Natural killer cell (primary cell): ENCODE data around the gene KRT82. TPM values are rescaled to one million over a fixed set of nuclear protein-coding genes. Genes with fewer than 3 reads are reported as not detected.

Experiments used
- ATAC-seq, 3 donors: fragments of 150-1000 bp in 2 of 3; fragments of 200-7000 bp in 1 of 3; cut with Tn5 transposase; 1 replicate in 1 of 3; 2 replicates in 2 of 3; pipeline ENCODE4 v1.10.0; 2021; ENCODE audit warnings: mild to moderate bottlenecking in 2 of 3, moderate library complexity in 2 of 3
- DNase-seq, 2 donors: peaks; one replicate each; pipeline versions ENCODE4 v3.0.0 to v3.0.0-alpha.2; 2013 to 2021; ENCODE audit warnings: mixed read lengths in 1 of 2
- H3K27ac ChIP-seq: one replicate; pipeline ENCODE4 v1.5.1; 2013; ENCODE audit warnings: mild to moderate bottlenecking, low read length
- H3K27me3 ChIP-seq: one replicate; pipeline ENCODE4 v1.6.1; 2013; ENCODE audit warnings: low read length; ENCODE audit not compliant: control insufficient read depth, insufficient read depth
- H3K36me3 ChIP-seq: one replicate; pipeline ENCODE4 v1.6.1; 2013; ENCODE audit warnings: low read length; ENCODE audit not compliant: control insufficient read depth, insufficient read depth
- H3K4me1 ChIP-seq: one replicate; pipeline ENCODE4 v1.6.1; 2013; ENCODE audit warnings: low read length; ENCODE audit not compliant: control insufficient read depth, insufficient read depth
- H3K4me3 ChIP-seq: one replicate; pipeline ENCODE4 v1.5.1; 2013; ENCODE audit warnings: low read length
- H3K9me3 ChIP-seq: one replicate; pipeline ENCODE4 v1.6.1; 2013; ENCODE audit warnings: low read length; ENCODE audit not compliant: control insufficient read depth, insufficient read depth
- H3K27ac Mint-ChIP-seq, 2 donors: one replicate each; pipeline ENCODE4 v1.8.0; 2022; ENCODE audit warnings: mild to moderate bottlenecking in 2 of 2, mixed read lengths in 2 of 2, moderate library complexity in 1 of 2
- H3K27me3 Mint-ChIP-seq, 2 donors: one replicate each; pipeline ENCODE4 v1.8.0; 2022; ENCODE audit warnings: low read depth in 2 of 2, mixed read lengths in 2 of 2
- H3K36me3 Mint-ChIP-seq: one replicate; pipeline ENCODE4 v1.8.0; 2022; ENCODE audit warnings: mixed read lengths
- H3K4me1 Mint-ChIP-seq, 2 donors: one replicate each; pipeline ENCODE4 v1.8.0; 2022; ENCODE audit warnings: mixed read lengths in 2 of 2
- H3K4me3 Mint-ChIP-seq: one replicate; pipeline ENCODE4 v1.8.0; 2022; ENCODE audit warnings: mild to moderate bottlenecking, moderate library complexity, mixed read lengths
- H3K9me3 Mint-ChIP-seq, 2 donors: one replicate each; pipeline ENCODE4 v1.8.0; 2022; ENCODE audit warnings: mixed read lengths in 2 of 2
- CTCF ChIP-seq: fragments of 200-600 bp; IDR thresholded peaks from one replicate; pipeline ENCODE4 v1.8.0; 2022; ENCODE audit warnings: antibody characterized with exemption
- WGBS: methylation state at CpG from one replicate; pipeline ENCODE4 v1.1.7; 2013; ENCODE audit warnings: missing lambda C conversion rate; ENCODE audit not compliant: insufficient coverage; 5-methylcytosine and 5-hydroxymethylcytosine counted together
- intact Hi-C: fragments of 100-400 bp; cut with micrococcal nuclease; formaldehyde crosslinking; loops from one replicate; pipeline ENCODE4 v1.14.2; 2022
- total RNA-seq, 4 donors: library from RNA; stranded (reverse); fragments of 120-200 nt in 1 of 4; gene quantifications; one replicate each; pipeline versions ENCODE4 v1.2.3 to v1.2.4, GENCODE V29; 2013 to 2022

The KRT82 gene
- total RNA-seq, 3 donors from 2014 or later (not counting 1 experiment from before 2014, with no cell fraction given) = not detected

DNA sequence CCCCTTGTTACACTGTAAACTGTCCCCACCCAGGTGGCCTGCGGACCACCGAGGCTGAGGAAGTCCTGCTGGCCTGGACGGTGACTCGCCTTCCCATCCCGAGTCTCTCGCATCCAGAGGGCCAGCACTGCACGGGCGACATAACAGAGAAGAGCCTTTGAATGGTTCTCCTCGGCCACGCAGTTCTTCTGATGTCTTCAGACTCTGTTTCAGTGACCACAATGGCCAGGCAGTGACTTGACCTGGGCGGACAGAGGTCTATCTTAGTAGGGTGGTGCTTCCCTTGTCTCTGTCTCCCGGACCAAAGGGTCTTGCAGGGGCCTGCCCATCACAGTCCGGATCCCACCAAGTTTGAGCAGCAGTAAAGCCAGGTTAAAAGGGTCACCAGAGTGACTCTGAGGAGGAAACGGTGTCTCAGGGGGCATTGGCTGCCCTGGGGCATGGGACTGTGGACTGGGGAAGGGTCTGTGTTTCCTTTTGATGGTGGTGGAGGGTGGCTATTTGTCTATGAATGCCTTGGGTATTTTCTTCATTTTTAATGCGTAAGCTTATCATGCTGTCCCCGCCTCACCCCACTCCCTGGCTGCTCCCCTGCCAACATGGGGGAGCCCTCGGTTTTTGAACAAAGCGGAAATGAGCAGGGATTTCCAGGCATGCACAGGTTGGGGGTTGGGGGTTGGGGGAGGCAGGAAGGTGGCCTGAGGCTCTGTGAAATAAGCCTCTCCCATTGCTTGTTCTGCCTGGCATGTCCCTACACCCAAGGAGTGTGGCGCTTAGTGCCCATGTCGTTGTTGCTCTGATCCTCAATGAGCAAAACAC is 49.2 kb downstream of the KRT82 start:
- ATAC-seq (no peak), DNase-seq (peak in 1 of 2 donors; percentile 14)
- Mint-ChIP-seq H3K4me3 (no peak overlapping the region), H3K36me3 (no peaks in the 10 kb centered on the region), H3K4me1 (peaks cover 53 to 56% of the 10 kb centered on the region in 2 donors), H3K27ac (no peak overlapping the region), H3K9me3 (no peaks in the 10 kb centered on the region), H3K27me3 (peaks cover 52 to 53% of the 10 kb centered on the region in 2 donors)
- Histone ChIP-seq H3K36me3 (no peaks in the 10 kb centered on the region), H3K27ac (no peak overlapping the region), H3K4me3 (no peak overlapping the region), H3K4me1 (peaks cover 47% of the 10 kb centered on the region), H3K9me3 (no peaks in the 10 kb centered on the region), H3K27me3 (peaks cover 53% of the 10 kb centered on the region)
- no peak for TF ChIP-seq CTCF
- intact Hi-C loops = loop anchor here (10.0 kb wide), 1 partner anchor 52 kb away; no protein-coding TSS in a partner anchor
- WGBS = 91% methylated on average over 20 of the region's 20 CpGs

- Mint-ChIP-seq H3K27ac (no peak overlapping the region), H3K4me3 (no peak overlapping the region), H3K9me3 (no peaks in the 10 kb centered on the region), H3K36me3 (no peaks in the 10 kb centered on the region), H3K27me3 (peaks cover 52 to 53% of the 10 kb centered on the region in 2 donors), H3K4me1 (peaks cover 51 to 53% of the 10 kb centered on the region in 2 donors)
- intact Hi-C loops = loop anchor here (10.0 kb wide), 1 partner anchor 51 kb away; no protein-coding TSS in a partner anchor
- Histone ChIP-seq H3K27ac (no peak overlapping the region), H3K4me1 (peaks cover 47% of the 10 kb centered on the region), H3K27me3 (peaks cover 53% of the 10 kb centered on the region), H3K4me3 (no peak overlapping the region), H3K36me3 (no peaks in the 10 kb centered on the region), H3K9me3 (no peaks in the 10 kb centered on the region)
- WGBS = 95% methylated on average over 56 of the region's 56 CpGs
- ATAC-seq = no peak
- peak in 1 of 2 donors; percentile 14 for DNase-seq
- no peak for TF ChIP-seq CTCF
Measured at GRCh38 chr12:52356031-52356761, 49.9 kb downstream of the KRT82 start.

- H3K4me1 ChIP-seq = peaks cover 47% of the 10 kb centered on the region
- peaks cover 57% of the 10 kb centered on the region for H3K27me3 ChIP-seq
- Mint-ChIP-seq H3K36me3 (no peaks in the 10 kb centered on the region), H3K4me3 (no peak overlapping the region), H3K4me1 (peaks cover 43 to 48% of the 10 kb centered on the region in 2 donors), H3K9me3 (no peaks in the 10 kb centered on the region), H3K27me3 (peaks cover 50 to 53% of the 10 kb centered on the region in 2 donors), H3K27ac (no peak overlapping the region)
- H3K36me3 ChIP-seq = no peaks in the 10 kb centered on the region
- no peaks in the 10 kb centered on the region for H3K9me3 ChIP-seq
- no peak for TF ChIP-seq CTCF
- DNase-seq (no peak), ATAC-seq (no peak)
- no peak overlapping the region for H3K27ac ChIP-seq
- intact Hi-C loops = loop anchor here (10.0 kb wide), 1 partner anchor 50 kb away; no protein-coding TSS in a partner anchor
- H3K4me3 ChIP-seq = no peak overlapping the region
- WGBS = 95% methylated on average over 8 of the region's 8 CpGs
Measured at GRCh38 chr12:52355176-52355575, 51.0 kb downstream of the KRT82 start.
